Stomach (tissue), 4 donors: ENCODE measurements around the gene MKLN1.

Source experiments
- POLR2AphosphoS5 ChIP-seq, 3 donors: sonication (generic); formaldehyde crosslinking; IDR thresholded peaks; one replicate each; pipeline ENCODE4 v1.6.1; 2016; ENCODE audit warnings: antibody characterized with exemption in 3 of 3
- TF ChIP-seq, protein P1 (sequence below), 7 experiments: fragments of 450-650 bp in 4 of 7; fragments of 200-600 bp in 3 of 7; sonication (generic) in 3 of 7; IDR thresholded peaks; one replicate each; pipeline ENCODE4 v1.5.1; 2016 to 2019; ENCODE audit warnings: antibody characterized with exemption in 7 of 7, control low read depth in 2 of 7, mild to moderate bottlenecking in 1 of 7

- TF ChIP-seq, protein P1, sequence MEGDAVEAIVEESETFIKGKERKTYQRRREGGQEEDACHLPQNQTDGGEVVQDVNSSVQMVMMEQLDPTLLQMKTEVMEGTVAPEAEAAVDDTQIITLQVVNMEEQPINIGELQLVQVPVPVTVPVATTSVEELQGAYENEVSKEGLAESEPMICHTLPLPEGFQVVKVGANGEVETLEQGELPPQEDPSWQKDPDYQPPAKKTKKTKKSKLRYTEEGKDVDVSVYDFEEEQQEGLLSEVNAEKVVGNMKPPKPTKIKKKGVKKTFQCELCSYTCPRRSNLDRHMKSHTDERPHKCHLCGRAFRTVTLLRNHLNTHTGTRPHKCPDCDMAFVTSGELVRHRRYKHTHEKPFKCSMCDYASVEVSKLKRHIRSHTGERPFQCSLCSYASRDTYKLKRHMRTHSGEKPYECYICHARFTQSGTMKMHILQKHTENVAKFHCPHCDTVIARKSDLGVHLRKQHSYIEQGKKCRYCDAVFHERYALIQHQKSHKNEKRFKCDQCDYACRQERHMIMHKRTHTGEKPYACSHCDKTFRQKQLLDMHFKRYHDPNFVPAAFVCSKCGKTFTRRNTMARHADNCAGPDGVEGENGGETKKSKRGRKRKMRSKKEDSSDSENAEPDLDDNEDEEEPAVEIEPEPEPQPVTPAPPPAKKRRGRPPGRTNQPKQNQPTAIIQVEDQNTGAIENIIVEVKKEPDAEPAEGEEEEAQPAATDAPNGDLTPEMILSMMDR (IDR thresholded peaks at IDR 0.05): no peak
- TF ChIP-seq POLR2AphosphoS5 (IDR thresholded peaks at IDR 0.05): no peak
Observed at GRCh38 chr7:131544449-131545301, 217.0 kb downstream of the MKLN1 start.
